Activated CD4-positive, alpha-beta memory T cell treated with anti-CD3 and anti-CD28 coated beads for 36 hours (primary cell): ENCODE data around the gene PDE6H. TPM values are rescaled to one million over a fixed set of nuclear protein-coding genes. Genes with fewer than 3 reads are reported as not detected.

Experiments
- CTCF ChIA-PET: fragments of 350-600 bp; sonication (Branson Sonifier 250); formaldehyde crosslinking; loops from one replicate; lab custom pipeline; 2021; ENCODE audit warnings: antibody characterized with exemption, inconsistent platforms; lab: Charles Lee
- POLR2A ChIA-PET: fragments of 350-600 bp; sonication (Branson Sonifier 250); formaldehyde crosslinking; loops from one replicate; lab custom pipeline; 2021; ENCODE audit warnings: antibody characterized with exemption; lab: Charles Lee
- DNase-seq: peaks from one replicate; pipeline ENCODE4 v3.0.0-alpha.2; 2020
- H3K27ac Mint-ChIP-seq: one replicate; pipeline ENCODE4 v1.8.0; 2021; ENCODE audit warnings: mixed read lengths
- H3K27me3 Mint-ChIP-seq: one replicate; pipeline ENCODE4 v1.8.0; 2021; ENCODE audit warnings: mixed read lengths
- H3K36me3 Mint-ChIP-seq: one replicate; pipeline ENCODE4 v1.8.0; 2021; ENCODE audit warnings: mixed read lengths
- H3K4me1 Mint-ChIP-seq: one replicate; pipeline ENCODE4 v1.8.0; 2021; ENCODE audit warnings: low read depth, mixed read lengths
- H3K4me3 Mint-ChIP-seq: one replicate; pipeline ENCODE4 v1.8.0; 2021; ENCODE audit warnings: mild to moderate bottlenecking, mixed read lengths
- H3K9me3 Mint-ChIP-seq: one replicate; pipeline ENCODE4 v1.8.0; 2021; ENCODE audit warnings: mixed read lengths
- intact Hi-C: fragments of 100-400 bp; cut with micrococcal nuclease; formaldehyde crosslinking; loops from one replicate; pipeline ENCODE4 v1.15.1; 2023
- total RNA-seq, 2 experiments: library from RNA; stranded (reverse); gene quantifications; one replicate each; pipeline ENCODE4 v1.2.3, GENCODE V29; 2021

Gene PDE6H
- total RNA-seq, 2 experiments from 2014 or later = not detected

DNA sequence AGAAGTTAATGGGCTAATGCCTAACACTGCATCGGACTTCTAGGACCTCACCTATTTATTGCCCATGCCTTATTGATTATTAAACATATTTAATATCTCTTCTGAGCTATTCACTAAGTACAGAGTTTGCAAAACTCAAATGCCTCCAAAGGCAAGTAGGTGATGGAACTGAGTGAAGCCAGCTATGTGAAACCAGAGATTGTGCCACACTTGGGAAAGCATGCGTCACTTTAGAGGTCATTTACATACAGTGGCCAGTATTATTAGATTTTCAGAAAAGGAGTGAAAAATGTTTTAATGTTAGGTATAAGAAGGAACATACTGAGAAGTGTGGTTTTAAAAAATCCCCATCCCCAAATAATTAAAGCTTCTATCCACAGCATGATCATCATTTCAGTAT, 27.7 kb downstream of the PDE6H start:
- ChIA-PET CTCF (interaction anchor here (0.8 to 1.5 kb wide), 4 partner anchors 12 to 277 kb away, joined by 3 to 5 read pairs (median 4); no protein-coding TSS in a partner anchor), POLR2A (no interaction called here)
- DNase-seq = no peak
- Mint-ChIP-seq H3K27me3 (peaks cover 13% of the 10 kb centered on the region), H3K36me3 (no peaks in the 10 kb centered on the region), H3K4me1 (peaks cover 2% of the 10 kb centered on the region), H3K27ac (no peak overlapping the region), H3K4me3 (no peak overlapping the region), H3K9me3 (no peaks in the 10 kb centered on the region)
- intact Hi-C loops = no loop called here

DNA sequence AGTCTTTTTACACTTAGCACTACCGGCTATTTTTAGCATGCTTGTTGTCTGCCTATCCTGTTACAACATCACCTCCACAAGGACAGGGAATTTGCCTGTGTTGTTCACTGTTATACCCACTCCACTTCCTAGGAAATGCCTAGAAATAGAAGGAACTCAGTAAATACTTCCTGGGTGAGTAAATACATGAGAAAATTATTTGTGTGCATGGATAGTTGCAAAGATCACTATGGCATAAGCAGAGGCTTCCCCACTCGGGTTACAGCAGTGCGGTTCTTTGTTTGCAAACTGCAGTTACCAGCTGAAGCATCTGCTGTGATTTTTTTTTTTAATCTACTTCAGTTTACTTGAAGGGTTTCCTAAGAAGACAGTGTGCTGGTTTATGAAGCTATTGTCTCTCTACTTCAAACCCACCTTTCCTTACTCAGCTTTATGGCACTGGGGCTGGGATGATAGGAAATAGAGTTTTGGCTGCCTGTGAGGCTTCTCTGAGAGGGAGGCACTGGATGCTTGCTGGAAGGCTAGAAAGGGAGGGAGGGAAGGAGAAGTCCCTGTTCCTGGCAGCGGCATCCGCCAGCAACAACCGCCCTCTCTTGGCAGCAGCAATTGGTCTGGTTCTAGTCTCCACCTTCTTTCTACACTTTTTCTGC, 29.0 kb downstream of the PDE6H start:
- Mint-ChIP-seq H3K27me3 (peaks cover 17% of the 10 kb centered on the region), H3K9me3 (no peaks in the 10 kb centered on the region), H3K36me3 (no peaks in the 10 kb centered on the region), H3K4me3 (no peak overlapping the region), H3K27ac (no peak overlapping the region), H3K4me1 (no peaks in the 10 kb centered on the region)
- intact Hi-C loops = no loop called here
- ChIA-PET CTCF (interaction anchor here (1.0 kb wide), 1 partner anchor 10 kb away, joined by 5 read pairs; no protein-coding TSS in a partner anchor), POLR2A (no interaction called here)
- DNase-seq = no peak

DNA sequence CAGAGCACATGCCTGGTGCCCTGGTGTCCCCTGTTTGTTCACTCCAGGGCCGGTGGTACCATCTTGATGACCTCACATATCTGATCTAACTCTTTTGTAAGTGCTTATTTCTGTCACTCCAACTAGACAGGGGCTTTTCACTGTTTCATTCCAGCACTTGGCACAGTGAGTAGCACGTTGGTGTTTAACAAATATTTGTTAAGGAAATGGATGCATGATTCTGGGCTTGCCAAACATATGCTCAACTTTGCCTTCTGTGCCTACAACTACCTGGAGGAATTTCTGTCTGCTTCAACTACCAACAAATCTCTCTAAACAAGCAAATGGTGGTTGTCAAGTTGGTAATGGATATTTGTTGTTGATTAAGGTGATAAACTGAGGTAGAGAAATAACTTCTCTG, 31.6 kb downstream of the PDE6H start:
- intact Hi-C loops = no loop called here

DNA sequence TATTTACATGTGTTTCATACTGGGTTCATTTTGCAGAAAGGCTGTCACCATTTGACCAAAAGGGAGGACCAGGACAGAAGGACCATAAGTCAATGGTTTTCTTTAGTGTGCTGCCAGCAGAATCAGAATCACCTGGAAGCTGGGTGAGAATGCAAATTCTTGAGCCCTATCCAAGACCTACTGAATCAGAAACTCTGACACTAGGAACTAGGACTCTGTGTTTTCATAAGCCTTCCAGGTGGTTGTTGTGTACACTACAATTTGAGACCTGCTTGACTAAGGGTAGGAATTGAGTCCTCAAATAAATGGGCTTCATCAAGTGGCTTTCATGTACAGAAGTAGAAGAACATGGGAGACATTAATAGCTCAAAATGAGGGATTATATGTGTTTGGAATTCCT, 32.2 kb downstream of the PDE6H start:
- no peaks in the 10 kb centered on the region for H3K36me3 Mint-ChIP-seq
- intact Hi-C loops = no loop called here
- H3K27ac Mint-ChIP-seq = no peak overlapping the region
- no peak for DNase-seq
- no peaks in the 10 kb centered on the region for H3K4me1 Mint-ChIP-seq
- ChIA-PET POLR2A (no interaction called here), CTCF (interaction anchor here (0.7 kb wide), 1 partner anchor 248 kb away, joined by 3 read pairs; no protein-coding TSS in a partner anchor)
- peaks cover 32% of the 10 kb centered on the region for H3K27me3 Mint-ChIP-seq
- H3K9me3 Mint-ChIP-seq = no peaks in the 10 kb centered on the region
- no peak overlapping the region for H3K4me3 Mint-ChIP-seq

More for the DNA sequence above, 31.6 kb downstream of the PDE6H start:
- CTCF ChIA-PET = no interaction called here
- Mint-ChIP-seq H3K4me3 (no peak overlapping the region), H3K27ac (no peak overlapping the region), H3K9me3 (no peaks in the 10 kb centered on the region), H3K27me3 (peaks cover 30% of the 10 kb centered on the region), H3K4me1 (no peaks in the 10 kb centered on the region), H3K36me3 (no peaks in the 10 kb centered on the region)
- DNase-seq = no peak
- POLR2A ChIA-PET = no interaction called here

DNA sequence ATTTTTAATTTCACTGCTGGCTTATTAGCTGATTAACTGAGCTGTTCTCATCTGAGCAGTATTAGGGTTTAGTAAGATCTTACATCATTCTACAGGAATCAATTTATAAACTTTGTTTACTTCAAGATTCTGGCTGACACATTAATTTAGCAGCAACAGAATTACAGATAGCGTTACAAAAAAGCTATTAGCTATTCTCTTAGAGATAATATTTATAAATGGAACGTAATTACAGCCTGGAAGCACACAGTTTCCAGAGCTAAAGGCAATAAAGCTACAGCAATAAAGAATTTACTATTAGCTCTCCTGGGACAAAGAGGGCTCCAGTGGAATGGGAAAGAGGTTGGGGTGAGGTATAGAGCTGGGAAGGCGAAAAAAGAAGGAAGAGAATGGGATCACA, 34.7 kb downstream of the PDE6H start:
- no peaks in the 10 kb centered on the region for H3K36me3 Mint-ChIP-seq
- H3K9me3 Mint-ChIP-seq = no peaks in the 10 kb centered on the region
- H3K27ac Mint-ChIP-seq = no peak overlapping the region
- peaks cover 29% of the 10 kb centered on the region for H3K27me3 Mint-ChIP-seq
- CTCF ChIA-PET = no interaction called here
- no peak overlapping the region for H3K4me3 Mint-ChIP-seq
- intact Hi-C loops = no loop called here
- no peaks in the 10 kb centered on the region for H3K4me1 Mint-ChIP-seq
- DNase-seq = no peak
- POLR2A ChIA-PET = no interaction called here

DNA sequence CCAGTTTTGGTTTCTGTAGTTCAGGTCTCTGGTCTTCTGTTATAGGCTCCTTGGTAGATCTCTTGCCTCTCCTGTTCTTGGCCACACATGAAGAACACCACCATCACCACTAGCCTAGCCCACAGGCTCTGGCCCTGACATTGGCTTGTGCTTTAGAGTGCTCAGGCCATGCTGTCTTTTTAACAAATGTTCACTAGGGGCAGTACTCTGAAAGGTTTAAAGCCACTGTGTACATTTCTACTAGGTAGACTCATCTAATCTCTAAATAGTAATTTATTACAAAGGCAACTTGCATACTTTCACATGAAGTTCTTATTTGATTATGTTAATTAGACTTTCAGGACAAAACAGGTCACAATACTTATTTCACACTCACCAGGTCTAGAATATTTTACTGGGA, 38.3 kb downstream of the PDE6H start:
- Mint-ChIP-seq H3K36me3 (no peaks in the 10 kb centered on the region), H3K27ac (no peak overlapping the region), H3K4me1 (no peaks in the 10 kb centered on the region), H3K27me3 (peaks cover 16% of the 10 kb centered on the region), H3K9me3 (no peaks in the 10 kb centered on the region), H3K4me3 (no peak overlapping the region)
- CTCF ChIA-PET = no interaction called here
- intact Hi-C loops = no loop called here
- no peak for DNase-seq
- POLR2A ChIA-PET = no interaction called here

DNA sequence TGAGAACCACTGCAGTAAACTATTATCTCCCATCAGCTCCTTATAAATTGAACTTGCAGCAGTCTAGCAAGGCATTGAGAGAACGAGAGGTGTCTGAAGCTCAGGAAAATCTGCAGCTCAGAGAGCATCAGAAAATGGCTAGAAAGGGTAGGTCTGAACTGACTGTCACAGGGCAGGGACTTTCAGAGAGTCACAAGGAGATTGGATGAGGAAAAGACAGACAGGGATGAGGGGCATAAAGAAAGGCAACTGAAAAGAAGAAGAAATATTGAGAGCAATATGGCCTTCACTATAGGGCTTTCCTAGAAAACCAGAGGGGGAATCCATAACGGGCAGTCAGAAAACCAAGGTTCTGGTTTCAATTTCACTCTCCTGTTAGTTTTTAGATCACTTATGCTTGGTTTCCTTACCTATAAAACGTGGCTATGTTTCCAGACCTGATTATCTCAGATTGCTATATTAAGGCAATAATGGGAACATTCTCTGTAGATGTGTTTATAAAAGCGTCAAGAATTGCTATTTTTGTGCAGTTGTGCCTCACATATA, 40.9 kb downstream of the PDE6H start:
- no peak overlapping the region for H3K4me3 Mint-ChIP-seq

DNA sequence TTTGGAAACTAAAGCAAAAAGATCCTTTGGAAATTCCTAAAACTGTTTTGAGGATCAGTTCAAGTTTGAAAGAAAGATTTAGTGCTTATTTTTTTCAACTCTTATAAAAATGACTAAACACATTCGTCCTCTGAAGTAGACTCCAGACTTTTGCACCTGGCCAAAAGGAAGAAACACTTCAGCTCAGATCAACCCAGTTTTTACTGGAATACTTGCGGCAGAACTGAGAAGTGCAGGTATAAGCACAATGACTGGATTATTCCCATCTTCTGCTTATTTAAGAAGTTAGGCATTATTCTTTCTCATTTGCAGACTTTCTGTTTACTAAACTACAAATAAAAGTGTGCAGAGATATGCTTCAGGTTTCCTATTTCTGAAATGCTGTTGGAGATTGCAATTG, 41.9 kb downstream of the PDE6H start:
- DNase-seq = no peak
- H3K9me3 Mint-ChIP-seq = no peaks in the 10 kb centered on the region
- peaks cover 2% of the 10 kb centered on the region for H3K27me3 Mint-ChIP-seq
- ChIA-PET POLR2A (no interaction called here), CTCF (interaction anchor here (1.6 kb wide), 1 partner anchor 206 kb away, joined by 3 read pairs; the partner anchor contains the start of gene RERG)
- intact Hi-C loops = no loop called here
- no peaks in the 10 kb centered on the region for H3K36me3 Mint-ChIP-seq
- no peak overlapping the region for H3K4me3 Mint-ChIP-seq
- H3K27ac Mint-ChIP-seq = no peak overlapping the region
- H3K4me1 Mint-ChIP-seq = no peaks in the 10 kb centered on the region

More for the DNA sequence above, 40.9 kb downstream of the PDE6H start:
- no peaks in the 10 kb centered on the region for H3K36me3 Mint-ChIP-seq
- DNase-seq = no peak
- POLR2A ChIA-PET = no interaction called here
- intact Hi-C loops = no loop called here
- peaks cover 9% of the 10 kb centered on the region for H3K27me3 Mint-ChIP-seq
- H3K4me1 Mint-ChIP-seq = no peaks in the 10 kb centered on the region
- H3K27ac Mint-ChIP-seq = no peak overlapping the region
- CTCF ChIA-PET = interaction anchor here (1.6 kb wide), 1 partner anchor 207 kb away, joined by 3 read pairs; the partner anchor contains the start of gene RERG
- H3K9me3 Mint-ChIP-seq = no peaks in the 10 kb centered on the region

DNA sequence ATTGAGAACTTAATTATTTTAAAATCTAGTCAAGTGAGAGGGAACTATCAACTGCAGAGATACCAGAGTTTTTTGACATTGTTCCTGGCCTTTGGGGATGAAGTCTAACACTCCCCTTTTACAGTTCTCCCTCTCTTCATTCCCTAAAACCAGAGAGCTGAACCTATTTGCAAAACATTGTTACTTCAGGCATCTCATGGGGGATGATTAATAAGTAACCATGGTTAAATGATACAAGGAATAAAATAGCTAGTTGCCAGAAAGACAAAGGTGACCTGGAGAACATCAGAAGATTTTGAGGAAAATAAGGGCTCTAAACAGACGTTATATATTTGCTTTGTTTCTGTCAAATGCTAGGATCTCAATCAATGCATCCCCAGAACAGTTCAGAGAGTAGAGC, 42.3 kb downstream of the PDE6H start:
- POLR2A ChIA-PET = no interaction called here
- Mint-ChIP-seq H3K27ac (no peak overlapping the region), H3K27me3 (peaks cover 2% of the 10 kb centered on the region), H3K36me3 (no peaks in the 10 kb centered on the region), H3K4me1 (no peaks in the 10 kb centered on the region), H3K9me3 (no peaks in the 10 kb centered on the region), H3K4me3 (no peak overlapping the region)
- CTCF ChIA-PET = interaction anchor here (1.6 kb wide), 1 partner anchor 206 kb away, joined by 3 read pairs; the partner anchor contains the start of gene RERG
- DNase-seq = no peak
- intact Hi-C loops = no loop called here

DNA sequence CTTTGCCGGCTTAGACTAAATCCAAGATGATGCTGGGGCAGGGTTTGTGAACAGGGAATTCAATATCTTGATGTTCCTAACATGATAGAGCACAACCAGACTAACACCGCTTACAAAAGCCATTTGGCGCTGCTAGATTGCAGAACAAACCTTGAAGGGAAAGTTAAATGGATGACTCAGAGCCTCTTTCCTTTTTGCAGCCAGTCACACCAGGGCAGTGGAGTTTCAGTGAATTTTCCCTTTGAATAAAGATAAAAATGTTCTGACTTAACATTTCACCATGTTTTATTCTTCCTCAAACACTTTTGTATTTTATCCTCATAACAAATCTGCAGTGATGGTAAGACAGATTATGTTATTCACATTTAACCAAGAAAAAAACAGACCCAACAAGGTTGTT, 47.3 kb downstream of the PDE6H start:
- peaks cover 2% of the 10 kb centered on the region for H3K27me3 Mint-ChIP-seq
- no peak overlapping the region for H3K27ac Mint-ChIP-seq

More for the DNA sequence above, 47.3 kb downstream of the PDE6H start:
- intact Hi-C loops = no loop called here
- ChIA-PET CTCF (no interaction called here), POLR2A (no interaction called here)
- no peak for DNase-seq
- no peaks in the 10 kb centered on the region for H3K36me3 Mint-ChIP-seq
- H3K4me3 Mint-ChIP-seq = no peak overlapping the region
- no peaks in the 10 kb centered on the region for H3K4me1 Mint-ChIP-seq
- H3K9me3 Mint-ChIP-seq = no peaks in the 10 kb centered on the region
